DMS114 treated with DMSO at 0.1 percent for 48 hours (cell line): Measurements from ENCODE around the gene FYB2.
"Not testable (repeated sequence)": the region's sequence is repeated elsewhere in the genome, so short reads cannot be mapped to it uniquely, and the experiment has no call there.

Experiments used
- DNase-seq: peaks from one replicate; lab custom pipeline; 2025; ENCODE audit not compliant: unreplicated experiment; lab: John Stamatoyannopoulos, UW

The FYB2 gene

DNA sequence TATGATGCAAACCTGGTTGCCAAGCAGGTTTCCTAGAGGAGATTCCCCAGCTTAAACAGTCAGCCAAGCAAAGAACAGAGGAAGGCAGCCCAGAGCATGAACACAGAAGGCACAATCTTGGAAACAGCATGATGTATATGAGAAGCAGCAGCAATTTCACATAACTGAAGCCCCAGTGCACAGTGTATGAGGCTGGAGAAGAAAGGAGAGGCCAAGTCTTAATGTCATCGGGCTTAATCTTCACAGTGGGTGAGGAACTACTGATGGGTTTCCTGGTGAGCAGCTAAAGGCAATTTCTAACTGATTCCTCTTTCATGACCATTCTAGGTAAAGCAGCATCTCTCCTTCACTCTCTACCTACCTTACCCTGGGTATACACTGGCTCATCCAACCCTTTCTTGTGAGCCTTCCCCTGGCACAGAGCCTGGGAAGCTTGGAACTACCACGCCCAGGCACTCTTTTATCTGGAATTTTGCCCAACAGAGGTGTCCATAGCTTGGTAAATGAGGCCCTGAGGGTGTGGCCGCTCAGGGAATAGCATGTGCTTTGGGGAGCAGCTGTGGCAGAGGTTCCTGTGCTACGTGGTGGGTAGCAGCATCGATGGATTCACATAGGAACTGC is 22.0 kb downstream of the FYB2 start:
- DNase-seq: no peak

DNA sequence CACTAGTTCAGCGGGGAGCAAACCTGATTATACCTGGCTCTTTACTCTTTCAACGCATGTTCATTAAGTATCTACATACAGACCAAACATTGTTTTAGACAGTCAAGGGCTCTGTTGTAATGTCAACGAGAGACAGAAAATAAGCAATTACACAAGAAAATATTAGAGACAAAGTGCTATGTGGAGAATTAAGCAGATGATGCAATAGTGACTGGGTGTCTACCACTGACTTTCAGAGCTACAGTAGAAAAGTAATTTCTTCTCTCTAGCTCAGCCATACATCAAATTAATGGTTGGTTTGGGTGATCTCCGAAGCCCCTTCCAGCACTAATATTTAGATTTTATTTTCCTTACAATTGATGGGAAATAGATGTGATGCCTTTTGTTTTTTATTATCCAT is 23.3 kb downstream of the FYB2 start:
- no peak for DNase-seq

DNA sequence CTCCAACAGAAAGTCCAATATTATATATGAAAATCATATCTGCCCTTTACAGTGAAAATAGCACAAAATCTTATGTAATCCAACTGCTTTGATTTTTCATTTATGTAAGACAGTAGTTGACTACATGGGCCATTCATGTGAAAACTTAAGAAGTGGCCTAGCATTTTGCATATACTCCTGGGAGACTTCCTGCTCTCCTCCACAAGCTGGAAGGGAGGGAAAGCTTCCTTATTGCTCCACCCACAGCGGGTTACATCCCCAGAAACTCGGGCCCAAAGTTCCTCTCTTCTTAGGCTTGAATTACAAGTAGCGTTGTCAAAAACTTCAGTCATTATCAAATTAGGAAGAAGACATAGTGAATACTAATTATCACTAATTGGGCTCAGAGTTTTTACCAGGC is 29.2 kb downstream of the FYB2 start:
- DNase-seq: no peak

DNA sequence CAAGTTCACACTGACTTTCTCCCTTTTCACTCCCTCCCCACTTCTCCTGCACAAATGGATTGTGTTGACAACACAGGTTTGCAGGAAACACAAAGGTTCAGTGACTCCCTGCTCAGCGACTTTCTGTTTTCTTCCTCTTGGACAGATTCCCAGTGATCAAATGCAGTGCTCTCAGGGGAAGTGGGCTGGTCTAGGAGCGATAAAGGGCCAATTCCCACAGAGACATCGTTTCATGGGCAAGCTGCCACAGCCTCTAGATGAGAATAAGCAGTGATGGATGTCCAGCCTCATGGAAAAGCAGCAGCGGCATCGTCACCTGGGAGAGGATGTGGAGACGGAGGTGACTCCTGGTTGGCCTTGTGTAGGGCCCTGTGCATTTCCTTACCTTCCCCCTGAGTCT is 30.6 kb downstream of the FYB2 start:
- DNase-seq: no peak

DNA sequence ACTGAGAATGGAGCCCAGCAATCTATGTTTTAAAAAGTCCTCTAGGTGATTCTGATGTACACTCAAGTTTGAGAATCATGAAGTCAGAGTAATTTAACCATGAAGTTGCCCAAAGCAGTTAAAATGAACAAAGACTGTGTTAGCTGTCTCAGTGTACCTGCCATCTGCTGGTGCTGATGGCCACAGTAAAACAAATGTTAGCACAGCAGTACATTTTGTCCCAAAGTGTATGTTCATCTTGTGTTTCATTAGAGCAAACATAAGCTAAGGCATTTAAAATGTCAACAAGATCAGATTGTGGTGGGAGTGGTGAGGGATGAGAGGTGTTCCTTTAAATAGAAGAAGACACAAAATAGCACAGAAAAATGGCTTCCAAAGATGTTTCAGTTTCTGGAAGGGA is 31.1 kb downstream of the FYB2 start:
- no peak for DNase-seq

DNA sequence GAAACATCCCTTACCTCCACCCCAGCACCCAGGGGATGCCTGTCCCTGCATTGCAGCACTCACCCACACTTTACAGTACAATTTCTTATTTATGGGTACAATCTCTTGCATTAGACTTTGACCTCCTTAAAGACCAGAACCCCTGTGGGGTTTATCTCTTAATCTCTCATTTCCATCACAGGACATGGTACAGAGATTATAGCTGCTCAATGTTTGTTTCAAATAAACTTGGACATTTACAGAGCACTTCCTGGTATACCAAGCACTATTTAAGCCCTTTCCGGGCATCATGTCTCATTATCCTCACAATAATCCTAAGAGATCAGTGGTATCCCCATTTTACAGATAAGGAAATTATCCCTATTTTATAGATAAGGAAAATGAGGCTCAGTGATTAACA is 31.9 kb downstream of the FYB2 start:
- DNase-seq: no peak

DNA sequence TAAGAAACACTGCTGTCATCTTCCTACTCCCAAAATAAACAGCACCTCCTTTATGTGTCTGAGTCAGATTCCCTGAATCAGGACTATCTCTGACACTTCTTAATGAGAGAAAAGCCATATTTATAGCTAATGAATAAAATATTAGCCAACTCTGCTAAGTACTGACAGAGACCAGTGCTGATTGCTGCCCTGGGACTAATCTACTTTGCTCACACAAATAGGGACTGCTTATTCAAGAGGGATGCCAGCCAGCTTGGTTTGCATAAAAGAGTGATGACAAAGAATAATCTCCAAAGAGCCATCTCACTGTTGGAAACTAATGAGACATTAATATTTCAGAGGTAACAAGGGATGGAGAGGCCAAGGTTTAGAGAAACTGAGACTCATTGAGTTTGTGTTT is 36.4 kb downstream of the FYB2 start:
- no peak for DNase-seq

DNA sequence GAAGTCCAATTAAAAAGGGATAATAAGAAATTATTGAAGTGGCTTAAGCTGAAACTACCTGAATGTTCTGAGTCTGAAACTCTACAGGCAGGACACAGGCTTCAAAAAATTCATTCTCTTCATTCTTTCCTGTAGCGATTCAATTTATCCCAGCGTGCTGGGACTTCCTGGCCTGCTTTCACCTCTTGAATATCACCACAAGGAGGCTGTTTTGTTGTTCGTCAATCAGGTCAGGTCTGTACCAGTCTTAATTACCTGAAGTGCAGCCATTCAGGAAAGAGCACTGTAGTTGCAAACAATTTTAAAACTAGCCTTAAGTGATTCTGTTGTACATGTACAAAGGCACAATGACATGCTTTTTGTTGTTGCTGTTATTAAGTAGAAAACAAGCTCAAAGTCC is 38.4 kb downstream of the FYB2 start:
- no peak for DNase-seq

DNA sequence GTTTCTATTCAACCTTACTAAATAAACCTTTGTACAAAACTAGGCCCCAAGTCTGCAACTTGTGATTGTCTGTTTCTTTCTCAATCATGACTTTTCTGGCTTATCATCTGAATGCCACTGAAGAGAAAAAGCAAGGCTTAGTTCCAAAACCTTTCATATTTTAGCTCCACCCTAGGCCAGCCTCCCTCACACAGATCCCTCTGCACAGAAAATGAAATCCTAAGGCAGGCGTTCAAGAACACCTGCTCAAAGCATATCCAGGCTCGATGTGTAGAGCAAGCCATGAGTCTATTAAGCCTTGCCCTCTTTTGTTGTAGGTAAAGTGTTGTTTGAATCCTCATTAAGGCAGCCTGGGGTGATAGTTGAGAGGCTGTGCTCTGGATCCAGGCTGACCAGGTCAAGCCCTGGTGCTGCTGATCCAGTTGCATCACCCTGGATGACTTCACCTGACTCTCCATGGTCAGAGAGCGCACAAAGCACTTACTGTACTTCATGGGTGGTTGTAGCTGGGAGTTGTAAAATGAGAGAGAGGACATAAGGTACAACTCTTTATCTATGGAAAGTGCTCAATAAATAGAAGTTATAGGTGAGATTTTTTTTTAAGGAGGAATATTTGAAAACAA is 39.0 kb downstream of the FYB2 start:
- DNase-seq: no peak

DNA sequence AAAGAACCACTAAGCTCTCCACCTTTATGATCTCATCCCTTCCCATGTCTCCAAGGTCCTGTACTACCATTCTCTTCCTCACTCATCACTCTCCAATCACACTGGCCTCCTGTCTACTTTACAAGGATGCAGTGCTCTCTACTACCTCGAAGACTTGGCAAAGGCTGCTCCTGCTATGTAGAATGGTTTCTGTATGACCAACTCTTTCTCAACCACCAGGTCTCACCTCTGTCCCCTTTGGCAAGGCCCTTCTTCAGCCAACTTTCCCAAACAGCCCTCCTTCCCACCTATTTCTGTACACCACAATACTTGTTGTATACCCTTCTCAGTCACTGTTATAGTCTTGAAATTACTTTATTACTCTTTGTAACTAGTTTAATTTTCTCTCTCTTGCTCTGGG is 41.2 kb downstream of the FYB2 start:
- DNase-seq: no peak

DNA sequence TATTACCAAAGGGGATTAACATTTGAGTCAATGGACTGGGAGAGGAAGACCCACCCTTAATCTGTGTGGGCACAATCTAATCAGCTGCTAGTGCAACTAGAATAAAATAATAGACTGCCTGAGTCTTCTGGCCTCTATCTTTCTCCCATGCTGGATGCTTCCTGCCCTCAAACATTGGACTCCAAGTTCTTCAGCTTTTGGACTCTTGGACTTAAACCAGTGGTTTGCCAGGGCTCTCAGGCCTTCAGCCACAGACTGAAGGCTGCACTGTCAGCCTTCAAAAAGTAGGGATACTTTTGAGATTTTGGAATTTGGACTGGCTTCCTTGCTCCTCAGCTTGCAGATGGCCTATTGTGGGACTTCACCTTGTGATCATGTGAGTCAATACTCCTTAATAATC is 44.5 kb downstream of the FYB2 start:
- DNase-seq: not testable (repeated sequence)

DNA sequence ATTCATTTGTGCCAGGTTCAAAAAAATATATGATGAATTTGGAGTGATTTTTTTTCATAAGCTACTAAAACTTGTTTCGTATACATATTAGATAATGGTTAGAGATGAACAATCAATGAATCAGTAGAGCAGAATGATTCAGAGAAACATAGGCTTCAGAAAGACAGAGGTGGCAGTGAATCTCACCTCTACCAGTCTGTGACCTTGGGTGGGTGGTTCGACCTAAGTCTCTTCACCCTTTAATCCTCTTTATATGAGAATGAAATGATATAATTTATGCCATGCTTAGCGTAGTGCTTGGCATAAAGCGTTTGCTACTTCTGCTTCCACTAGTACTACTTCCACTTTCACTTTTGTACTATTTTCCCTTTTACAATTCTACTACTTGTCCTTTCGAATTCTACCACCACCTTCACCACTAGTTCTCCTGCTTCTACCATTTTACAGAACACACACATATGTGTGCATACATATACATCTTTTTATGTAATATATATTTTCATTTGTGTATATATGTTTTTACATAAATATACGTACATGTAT is 45.1 kb downstream of the FYB2 start:
- no peak for DNase-seq

DNA sequence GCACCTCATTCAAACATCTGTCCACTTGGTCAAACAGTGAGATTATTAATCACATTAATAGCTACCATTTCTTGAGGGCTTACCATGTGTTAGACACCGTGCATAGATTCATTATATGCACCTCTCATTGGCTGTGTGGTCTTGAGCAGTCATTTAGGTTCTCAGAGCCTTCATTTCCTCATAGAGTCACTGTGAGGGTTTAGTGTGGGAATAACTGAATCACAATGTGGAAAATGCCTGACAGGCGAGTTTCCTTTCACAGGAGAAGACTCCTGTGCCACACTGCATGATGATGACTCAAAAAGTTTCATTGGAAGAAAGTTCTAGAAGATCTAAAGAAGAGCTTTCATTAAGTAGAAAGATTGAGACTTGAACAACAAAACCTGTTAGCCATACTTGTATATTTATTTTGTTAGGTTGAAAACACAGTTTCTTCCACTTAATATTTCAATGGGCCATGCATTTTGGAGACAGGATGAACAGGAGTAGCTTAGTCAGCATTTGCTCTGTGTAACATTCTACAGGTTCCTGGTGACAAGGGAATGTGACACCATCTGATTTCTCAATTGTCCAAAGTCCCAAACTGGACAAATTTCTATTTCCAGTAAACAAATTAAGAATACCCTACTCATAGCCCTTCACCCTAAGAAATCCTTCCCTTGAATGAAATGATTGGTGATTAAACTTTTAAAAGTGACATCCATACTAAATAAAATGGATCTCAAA is 45.7 kb downstream of the FYB2 start:
- DNase-seq: no peak

DNA sequence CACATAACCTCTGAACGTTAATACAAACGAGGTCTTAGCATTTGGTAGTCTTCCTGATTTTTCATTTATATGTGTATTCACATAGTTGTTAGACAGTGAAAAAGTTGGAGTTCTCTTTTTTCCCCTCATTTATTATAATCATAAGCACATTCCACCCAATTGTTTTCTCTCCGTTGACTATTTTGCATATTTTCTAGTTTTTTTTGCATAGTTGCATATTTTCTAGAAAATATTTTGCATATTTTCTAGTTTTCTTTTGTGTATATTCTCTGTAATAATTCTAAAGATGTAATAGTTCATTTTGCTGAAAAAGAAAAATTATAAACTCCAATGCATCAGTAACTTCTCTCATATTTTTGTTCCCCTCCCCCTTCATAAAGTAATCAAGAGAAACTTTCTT is 47.5 kb downstream of the FYB2 start:
- no peak for DNase-seq

DNA sequence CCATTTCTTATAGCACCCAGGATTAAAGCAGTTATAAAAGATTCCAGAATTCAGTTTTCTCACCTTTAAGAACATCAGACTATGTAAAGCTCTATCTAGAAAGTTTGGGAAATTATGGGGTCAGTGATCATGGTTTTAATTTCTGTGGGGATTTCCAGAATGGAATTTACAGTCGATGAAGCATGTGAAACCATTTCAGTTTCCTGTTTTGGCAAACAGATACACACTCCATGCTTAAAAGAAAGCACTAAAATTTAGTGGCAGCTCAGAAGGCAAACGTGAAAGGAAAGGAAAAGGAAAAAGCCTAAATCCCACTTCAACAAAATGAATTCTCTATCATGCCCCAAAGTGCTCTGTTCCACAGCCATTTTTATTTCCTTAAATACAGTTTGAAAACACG is 60.4 kb downstream of the FYB2 start:
- DNase-seq: no peak

DNA sequence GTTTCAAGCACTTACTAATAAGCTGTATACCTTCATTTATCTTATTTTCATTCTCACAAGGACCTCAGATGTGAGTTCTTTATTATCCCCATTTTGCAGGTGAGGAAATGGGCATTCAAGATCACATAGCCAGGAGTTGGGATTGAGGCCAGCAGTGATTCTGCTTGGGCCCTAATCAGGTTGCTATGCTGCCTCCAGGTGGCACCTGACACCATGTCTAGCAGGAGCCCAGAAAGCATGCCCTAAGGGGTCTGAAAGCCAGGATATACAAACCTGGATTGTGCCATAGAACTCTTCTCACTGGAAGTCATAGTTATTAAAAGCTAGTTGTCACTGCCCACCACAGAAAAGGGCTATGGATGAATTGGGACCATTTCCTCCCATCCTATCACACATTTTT is 61.1 kb downstream of the FYB2 start:
- no peak for DNase-seq

DNA sequence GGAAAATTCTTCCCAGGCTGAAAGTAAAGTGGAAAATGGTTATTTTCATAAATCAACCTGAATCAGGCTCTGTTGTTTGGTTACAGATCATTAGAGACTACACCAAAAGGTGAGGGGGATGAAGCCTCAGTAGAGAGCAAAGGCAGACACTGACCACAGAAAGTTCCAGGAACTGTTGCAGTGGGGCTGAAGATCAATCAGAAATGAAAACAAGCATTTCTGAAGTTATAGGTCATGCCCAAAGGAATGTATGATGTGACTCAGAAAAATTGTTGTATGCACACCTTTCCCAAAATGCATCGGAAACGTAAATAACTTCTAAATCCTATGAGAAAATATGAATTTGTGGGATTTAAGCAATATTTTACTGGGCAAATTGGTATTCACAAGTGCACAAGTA is 63.3 kb downstream of the FYB2 start:
- DNase-seq: no peak

DNA sequence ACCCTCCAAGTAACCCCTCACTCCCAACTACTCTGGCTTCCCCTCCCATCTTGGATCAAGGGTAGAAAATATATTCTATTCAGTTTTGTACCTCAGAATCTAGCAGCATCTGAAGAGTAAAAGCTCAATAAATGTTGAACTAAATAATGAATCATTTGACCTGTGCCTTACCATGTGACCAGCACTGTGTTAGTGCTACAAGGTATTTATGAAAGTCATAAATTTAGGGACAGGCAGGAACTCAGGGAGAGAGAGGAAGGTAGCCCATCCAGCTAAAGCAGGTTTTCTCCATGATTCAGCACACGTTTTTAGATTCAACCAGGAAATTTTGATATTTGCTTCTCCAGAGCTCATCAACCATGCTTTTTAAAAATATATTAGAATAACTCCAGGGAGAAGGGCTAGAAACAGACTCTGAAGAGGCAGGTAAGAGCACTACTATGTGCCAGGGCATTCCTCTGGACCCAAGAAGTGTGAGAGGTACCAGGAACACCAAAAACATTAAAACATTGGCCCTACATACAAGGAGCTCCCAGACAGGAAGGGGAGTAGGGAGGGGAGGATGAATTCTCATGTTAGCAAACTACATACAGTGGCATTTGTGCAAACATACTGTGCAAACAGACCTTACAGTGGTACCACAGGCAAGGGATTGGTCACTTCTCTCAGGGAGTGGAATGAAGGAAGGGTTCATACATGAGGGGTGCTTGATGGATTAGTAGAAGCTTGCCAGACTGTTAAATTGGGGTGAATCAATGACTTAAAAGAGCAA is 64.3 kb downstream of the FYB2 start:
- no peak for DNase-seq

DNA sequence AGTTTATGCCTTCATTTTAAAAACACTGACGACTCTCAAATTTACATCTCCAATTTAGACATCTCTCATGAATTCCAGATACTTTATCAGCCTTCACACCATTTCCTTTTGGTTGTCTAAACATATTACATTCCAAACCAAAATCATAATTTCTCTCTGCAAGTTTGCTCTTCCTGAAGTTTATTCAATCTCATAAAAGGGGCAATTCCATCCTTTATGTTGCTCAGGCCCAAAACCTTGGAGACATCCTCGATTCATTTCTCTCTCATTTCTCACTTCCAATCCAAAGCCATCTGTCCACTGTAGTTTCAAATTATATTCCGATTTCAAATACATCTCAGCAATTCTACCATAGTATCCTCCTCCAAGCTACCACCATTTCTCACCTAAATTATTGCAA is 74.0 kb downstream of the FYB2 start:
- DNase-seq: no peak

DNA sequence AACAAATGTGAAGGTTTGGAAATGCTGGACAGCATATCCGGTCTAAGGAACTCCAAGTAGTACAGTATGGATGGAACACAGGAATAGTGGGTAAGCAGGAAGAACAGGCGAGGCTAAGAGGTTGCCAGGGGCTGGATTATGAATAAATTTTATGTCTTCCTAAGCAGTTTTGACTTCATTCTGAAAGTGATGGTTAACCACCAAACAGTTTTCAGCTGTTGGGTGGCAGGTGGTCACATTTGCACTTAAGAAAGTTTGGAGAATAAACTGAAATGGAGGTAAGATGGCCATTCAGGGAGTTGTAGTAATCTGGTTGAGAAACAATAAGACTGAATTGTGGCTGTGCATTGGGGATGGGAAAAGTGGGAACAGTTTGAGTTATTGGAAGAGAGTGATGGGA is 90.2 kb downstream of the FYB2 start:
- DNase-seq: no peak

DNA sequence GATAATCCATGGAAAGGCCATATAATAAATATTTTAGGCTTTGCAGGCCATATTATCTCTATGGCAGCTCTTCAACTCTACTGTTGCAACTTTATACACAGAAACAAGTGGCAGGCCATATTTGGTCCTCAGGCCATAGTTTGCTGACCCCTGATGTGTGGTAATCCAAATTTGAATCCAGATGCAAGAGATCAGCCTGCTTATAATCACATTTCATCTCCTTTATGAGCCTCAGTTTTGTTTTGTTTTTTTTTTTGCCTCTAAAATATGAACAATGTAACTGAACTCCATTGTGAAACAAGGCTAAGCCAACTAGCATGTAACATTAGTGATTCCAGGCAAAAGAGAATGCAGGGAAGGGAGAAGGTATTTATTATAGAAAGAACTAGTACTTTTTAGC is 92.5 kb downstream of the FYB2 start:
- DNase-seq: no peak

DNA sequence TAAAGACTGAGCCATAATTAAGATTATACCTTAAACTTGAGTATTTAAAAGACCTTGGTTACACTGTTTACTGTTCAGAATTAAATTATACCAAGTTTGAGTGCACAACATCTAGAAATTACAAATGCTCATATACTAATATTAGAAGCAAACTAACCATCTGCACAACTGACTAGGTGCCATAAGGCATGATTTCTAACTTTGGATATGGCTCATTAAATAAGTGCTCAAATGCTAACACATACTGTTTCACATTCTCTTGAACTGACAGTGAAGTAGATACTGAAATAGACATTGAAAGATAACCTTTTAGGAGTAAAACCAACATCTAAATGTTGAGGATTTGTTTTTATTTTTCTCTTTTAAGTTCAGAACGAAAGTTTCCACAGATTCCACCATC is 100.0 kb downstream of the FYB2 start:
- no peak for DNase-seq
